ENCODE data around the gene CARD10. TPM values are rescaled to one million over a fixed set of nuclear protein-coding genes. Genes with fewer than 3 reads are reported as not detected.
A peak's percentile ranks its signal among the peaks of the same experiment; 100 is the strongest.

CARD10 gene
- total RNA-seq, 4 donors from 2014 or later = 2.6 to 5.7 (median 4.4) TPM

DNA sequence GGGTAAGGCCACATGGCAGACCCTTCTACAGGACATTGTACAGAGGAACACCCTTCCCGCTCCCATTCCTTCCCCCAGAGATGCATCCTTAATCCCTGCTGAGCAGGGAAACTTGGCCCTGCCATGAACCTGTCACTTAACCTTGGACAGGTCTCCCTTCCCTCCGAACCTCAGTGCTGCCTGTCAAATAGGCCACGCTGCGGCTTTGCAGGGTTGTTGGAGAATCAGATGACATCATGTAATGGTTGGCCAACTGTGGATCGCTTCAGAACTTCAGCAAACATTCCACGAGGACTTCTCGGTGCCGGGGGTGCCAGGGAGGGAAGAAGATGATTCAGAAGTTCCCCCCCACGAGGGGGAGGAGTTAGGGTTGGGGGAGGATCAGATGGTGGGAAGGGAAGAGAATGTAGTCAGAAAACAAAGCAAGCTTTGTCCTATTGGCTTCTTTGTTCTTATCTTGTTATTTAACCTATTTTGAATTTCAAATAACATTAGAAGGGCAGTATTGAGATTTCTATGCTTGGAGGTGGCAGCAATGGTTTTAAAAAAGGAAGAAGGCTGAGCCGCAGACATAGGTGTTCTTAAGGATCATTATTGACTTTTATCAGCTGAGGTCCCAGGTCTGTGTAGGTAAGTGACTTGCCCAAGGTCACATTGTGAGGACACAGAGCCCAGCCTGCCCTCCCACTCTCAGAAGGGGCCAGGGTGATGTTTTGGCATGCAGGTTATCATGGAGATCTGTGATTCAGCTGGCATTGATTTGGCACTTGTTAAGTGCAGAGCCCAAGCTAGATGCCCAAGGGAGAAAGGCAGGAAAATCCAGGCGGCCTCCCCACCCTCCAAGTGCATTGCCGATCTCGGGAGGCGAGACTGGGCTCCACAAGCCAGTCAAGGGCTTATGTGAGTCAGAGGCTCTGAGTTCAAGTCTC is 44.2 kb upstream of the CARD10 start:
- peak overlapping the region; percentile 83 to 91 (median 86) for H3K27ac ChIP-seq
- intact Hi-C loops (cut with DNase I; ENCODE audit: low total_unique reads) (no loop called here), in situ Hi-C loops (cut with MboI; ENCODE audit: low sequenced_read_pairs in 4 of 4) (no loop called here)
- peaks cover 17 to 33% (median 29%) of the 10 kb centered on the region in 3 donors for H3K27me3 ChIP-seq
- H3K9me3 ChIP-seq = no peaks in the 10 kb centered on the region
- no peaks in the 10 kb centered on the region for H3K36me3 ChIP-seq
- peak; percentile 19 to 34 for ATAC-seq
- DNase-seq = peak; percentile 39 to 66
- TF ChIP-seq, protein P1, sequence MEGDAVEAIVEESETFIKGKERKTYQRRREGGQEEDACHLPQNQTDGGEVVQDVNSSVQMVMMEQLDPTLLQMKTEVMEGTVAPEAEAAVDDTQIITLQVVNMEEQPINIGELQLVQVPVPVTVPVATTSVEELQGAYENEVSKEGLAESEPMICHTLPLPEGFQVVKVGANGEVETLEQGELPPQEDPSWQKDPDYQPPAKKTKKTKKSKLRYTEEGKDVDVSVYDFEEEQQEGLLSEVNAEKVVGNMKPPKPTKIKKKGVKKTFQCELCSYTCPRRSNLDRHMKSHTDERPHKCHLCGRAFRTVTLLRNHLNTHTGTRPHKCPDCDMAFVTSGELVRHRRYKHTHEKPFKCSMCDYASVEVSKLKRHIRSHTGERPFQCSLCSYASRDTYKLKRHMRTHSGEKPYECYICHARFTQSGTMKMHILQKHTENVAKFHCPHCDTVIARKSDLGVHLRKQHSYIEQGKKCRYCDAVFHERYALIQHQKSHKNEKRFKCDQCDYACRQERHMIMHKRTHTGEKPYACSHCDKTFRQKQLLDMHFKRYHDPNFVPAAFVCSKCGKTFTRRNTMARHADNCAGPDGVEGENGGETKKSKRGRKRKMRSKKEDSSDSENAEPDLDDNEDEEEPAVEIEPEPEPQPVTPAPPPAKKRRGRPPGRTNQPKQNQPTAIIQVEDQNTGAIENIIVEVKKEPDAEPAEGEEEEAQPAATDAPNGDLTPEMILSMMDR (IDR thresholded peaks at IDR 0.05 in 4 of 5, conservative IDR thresholded peaks at IDR 0.05 in 1 of 5) = no peak
- TF ChIP-seq POLR2A (IDR thresholded peaks at IDR 0.05) = no peak
- peaks cover 25 to 26% of the 10 kb centered on the region in 2 donors for H3K4me1 ChIP-seq
- no peak overlapping the region for H3K4me3 ChIP-seq

DNA sequence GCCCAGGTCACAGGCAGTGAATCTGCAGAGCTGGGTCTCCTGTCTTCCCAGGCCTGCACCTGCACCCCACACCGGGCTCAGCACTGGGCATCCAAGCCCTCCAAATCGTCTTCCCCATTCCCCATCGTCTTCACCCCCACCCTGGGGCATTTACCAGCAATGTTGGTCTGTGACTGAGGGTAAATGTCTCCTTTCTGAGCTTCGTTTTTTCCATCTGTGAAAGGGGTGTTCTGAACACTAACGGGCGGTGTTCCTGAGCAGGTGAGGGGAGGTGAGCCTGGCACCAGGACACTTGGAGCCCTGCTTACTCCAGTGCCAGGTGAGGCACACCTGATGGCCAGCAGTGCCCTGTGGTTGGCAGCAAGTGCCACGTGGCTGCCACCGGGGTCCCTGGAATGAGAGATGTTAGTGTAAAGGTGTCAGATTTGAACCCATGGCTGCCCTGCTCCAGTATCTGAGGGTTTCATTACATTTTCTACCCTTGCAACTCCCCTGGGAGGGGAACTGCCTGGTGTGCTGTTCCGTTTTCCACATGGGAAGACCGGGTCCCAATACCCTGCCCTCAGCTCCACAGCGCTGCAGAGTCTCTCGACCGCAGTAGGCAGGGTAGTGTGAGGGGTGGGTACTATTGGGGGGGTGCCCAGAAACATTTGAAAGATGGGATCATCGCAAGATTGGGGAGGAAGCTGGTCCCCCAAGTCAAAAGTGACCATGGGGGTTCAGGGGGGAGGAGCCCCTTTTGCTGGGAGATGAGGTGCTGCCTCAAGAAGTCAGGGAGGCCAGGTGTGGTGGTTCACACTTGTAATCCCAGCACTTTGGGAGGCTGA is 43.0 kb upstream of the CARD10 start:
- peaks cover 17 to 33% (median 29%) of the 10 kb centered on the region in 3 donors for H3K27me3 ChIP-seq
- peaks cover 25 to 27% of the 10 kb centered on the region in 2 donors for H3K4me1 ChIP-seq
- no peaks in the 10 kb centered on the region for H3K36me3 ChIP-seq
- DNase-seq (no peak), ATAC-seq (no peak)
- peak overlapping the region; percentile 83 to 91 (median 86) for H3K27ac ChIP-seq
- peak overlapping the region; percentile 19 to 68 (median 65) for H3K4me3 ChIP-seq
- intact Hi-C loops (cut with DNase I; ENCODE audit: low total_unique reads) = no loop called here
- H3K9me3 ChIP-seq = no peaks in the 10 kb centered on the region
- TF ChIP-seq, protein P1 (IDR thresholded peaks at IDR 0.05 in 4 of 5, conservative IDR thresholded peaks at IDR 0.05 in 1 of 5) = peak in 1 of 5 experiments; percentile 5
- TF ChIP-seq POLR2A (IDR thresholded peaks at IDR 0.05) = no peak
- in situ Hi-C loops (cut with MboI; ENCODE audit: low sequenced_read_pairs in 4 of 4) = no loop called here

DNA sequence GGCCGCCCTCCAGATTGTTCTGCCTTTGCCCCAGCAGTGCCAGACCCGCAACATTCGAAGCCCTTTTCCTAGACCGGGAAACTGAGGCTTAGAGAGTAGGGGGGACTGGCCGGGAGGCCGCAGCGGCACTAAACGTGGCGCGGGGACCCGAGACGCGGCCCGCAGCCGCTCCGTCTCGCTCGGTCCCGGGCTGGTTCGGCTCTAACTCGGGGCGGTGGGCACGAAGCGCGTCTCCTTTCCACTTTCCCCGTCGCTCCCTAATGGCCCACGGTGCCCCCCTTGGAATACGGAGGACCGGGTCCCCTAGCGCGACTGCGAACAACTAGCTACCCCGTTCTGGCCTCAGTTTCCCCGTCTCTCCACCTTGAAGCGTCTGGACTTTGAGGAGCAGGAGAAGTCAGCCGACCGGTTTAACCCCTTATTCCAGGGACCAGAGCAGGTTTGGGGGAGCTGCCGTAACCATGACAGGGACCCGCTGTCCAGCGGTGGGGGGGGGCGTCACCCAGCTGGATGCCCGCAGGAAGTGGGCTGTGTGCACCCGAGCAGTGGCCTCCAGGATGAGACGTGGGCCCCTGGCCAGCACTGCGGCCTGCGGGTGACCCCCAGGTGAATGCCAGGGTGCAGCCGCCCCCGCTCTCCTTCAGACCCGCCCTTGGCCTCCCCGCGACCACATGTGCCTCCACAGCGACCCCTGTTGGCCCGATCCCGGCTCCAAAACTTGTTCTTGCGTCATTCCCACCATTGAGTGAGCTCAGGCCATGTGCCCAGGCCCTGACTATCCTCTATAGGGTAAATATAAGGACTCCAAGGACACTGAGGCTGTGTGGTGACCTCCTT is 42.2 kb upstream of the CARD10 start:
- Histone ChIP-seq H3K27me3 (peaks cover 17 to 35% (median 29%) of the 10 kb centered on the region in 3 donors), H3K36me3 (no peaks in the 10 kb centered on the region), H3K27ac (peak overlapping the region; percentile 83 to 91 (median 86)), H3K4me1 (peaks cover 19% of the 10 kb centered on the region in 2 donors), H3K9me3 (no peaks in the 10 kb centered on the region), H3K4me3 (peak overlapping the region; percentile 63 to 68 (median 66))
- intact Hi-C loops (cut with DNase I; ENCODE audit: low total_unique reads) = loop anchor here (2.0 kb wide), 1 partner anchor 15 kb away; no protein-coding TSS in a partner anchor
- in situ Hi-C loops (cut with MboI; ENCODE audit: low sequenced_read_pairs in 4 of 4) = no loop called here
- ATAC-seq (peak; percentile 55 to 65), DNase-seq (peak; percentile 55 to 73)
- peak; percentile 17 to 36 for TF ChIP-seq POLR2A (IDR thresholded peaks at IDR 0.05)
- TF ChIP-seq, protein P1 (IDR thresholded peaks at IDR 0.05 in 4 of 5, conservative IDR thresholded peaks at IDR 0.05 in 1 of 5) = peak; percentile 34 to 72 (median 67)
